Heart left ventricle (tissue), 16 donors: ENCODE data around the gene PYGL. TPM values are rescaled to one million over a fixed set of nuclear protein-coding genes. Genes with fewer than 3 reads are reported as not detected.

Source experiments
- ATAC-seq, 4 donors: fragments of 200-7000 bp; cut with Tn5 transposase; one replicate each; pipeline ENCODE4 v1.9.1; 2020 to 2022; ENCODE audit warnings: moderate library complexity in 4 of 4, mild to moderate bottlenecking in 3 of 4, moderate number of reproducible peaks in 1 of 4
- DNase-seq, 5 donors: peaks; one replicate each; pipeline ENCODE4 v3.0.0-alpha.2; 2020
- H3K27ac ChIP-seq, 12 donors: fragments of 200-600 bp; sonication (generic) in 4 of 12; one replicate each; pipeline versions ENCODE4 v1.5.0 to v1.8.0; 2016 to 2022; ENCODE audit warnings: mild to moderate bottlenecking in 2 of 12
- H3K27me3 ChIP-seq, 9 donors: fragments of 200-600 bp; sonication (generic) in 2 of 9; one replicate each; pipeline versions ENCODE4 v1.5.1 to v1.8.0; 2016 to 2022; ENCODE audit warnings: mild to moderate bottlenecking in 3 of 9
- H3K36me3 ChIP-seq, 9 donors: fragments of 200-600 bp; sonication (generic) in 2 of 9; one replicate each; pipeline versions ENCODE4 v1.5.0 to v1.8.0; 2018 to 2022; ENCODE audit warnings: mild to moderate bottlenecking in 2 of 9
- H3K4me1 ChIP-seq, 12 donors: fragments of 200-600 bp; sonication (generic) in 4 of 12; one replicate each; pipeline versions ENCODE4 v1.5.0 to v1.8.0; 2016 to 2022; ENCODE audit warnings: mild to moderate bottlenecking in 3 of 12
- H3K4me3 ChIP-seq, 12 donors: fragments of 200-600 bp; sonication (generic) in 4 of 12; one replicate each; pipeline versions ENCODE4 v1.5.0 to v1.8.0; 2017 to 2022; ENCODE audit warnings: mild to moderate bottlenecking in 9 of 12, moderate library complexity in 4 of 12
- H3K9me3 ChIP-seq, 12 donors: fragments of 200-600 bp; sonication (generic) in 4 of 12; one replicate each; pipeline versions ENCODE4 v1.5.0 to v1.8.0; 2016 to 2022; ENCODE audit warnings: mild to moderate bottlenecking in 1 of 12
- CTCF ChIP-seq, 12 donors: fragments of 200-600 bp; sonication (generic) in 4 of 12; IDR thresholded peaks; one replicate each; pipeline versions ENCODE4 v1.5.0 to v1.8.0; 2018 to 2022; ENCODE audit warnings: antibody characterized with exemption in 12 of 12, mild to moderate bottlenecking in 5 of 12
- POLR2A ChIP-seq, 2 donors: fragments of 450-650 bp; IDR thresholded peaks; one replicate each; pipeline ENCODE4 v1.6.1; 2017; ENCODE audit warnings: antibody characterized with exemption in 2 of 2, mild to moderate bottlenecking in 2 of 2, moderate library complexity in 2 of 2
- WGBS, 4 donors: extraction: QIAGEN DNeasy Blood & Tissue Kit in 2 of 4; methylation state at CpG; one replicate each; pipeline versions ENCODE4 v1.1.5 to v1.1.7; 2013 to 2018; 5-methylcytosine and 5-hydroxymethylcytosine counted together
- intact Hi-C, 10 donors: fragments of 100-400 bp; cut with DNase I; formaldehyde crosslinking; loops; one replicate each; pipeline versions ENCODE4 v1.11.1 to v1.14.2; 2022
- polyA plus RNA-seq, 2 donors: library from polyadenylated mRNA; stranded (reverse); fragments of 200-250 nt; gene quantifications; one replicate each; pipeline ENCODE4 v1.2.3, GENCODE V29; 2013
- total RNA-seq, 9 donors: library from RNA; depleted of rRNA in 2 of 9; stranded (reverse); fragments of >200 nt in 2 of 9; fragmentation: NEBNext Ultra II Directional in 3 of 9; extraction: Animal tissue kit (Norgen Biotek cat#: 25700) in 3 of 9; gene quantifications; one replicate each; pipeline versions ENCODE4 v1.1.0 to v1.2.4, GENCODE V29; 2016 to 2023
- donor health status: ischemic (EF 13 %, LVEDD 7.1; RV severe dilation, severe dysfunction).
- donor health status: healthy with polysubstance abuse.
- donor health status: DM: no; HTN: yes; CAD: no.
- donor health status: DM: no; HTN: no; CAD: no.
- donor health status: ischemic (EF 25% LVEDD 6.9; RV normal size, moderate dysfunction).
- donor health status: ischemic (EF 25% LVEDD 5.7; RV mildly dilated, moderate dysfunction).
- donor health status: healthy.
- donor health status: DM: yes; HTN: yes; CAD: no.
- donor health status: ischemic (EF 35%, LVEDD 5.7; RV mildly dilated, moderate dysfunction).
- donor health status: nonischemic (EF 11% LVEDD 7.7; RV severe dilation, severe dysfunction).
- donor health status: DM: yes; HTN: yes; CAD: no.
- donor health status: PGD.
- donor health status: ischemic (EF 29% LVEDD 5.4; RV normal size, mild dysfunction).
- donor health status: nonischemic (EF 23%, LVEDD 6.1; RV moderate dilation, normal function).

The PYGL gene
- total and polyA plus RNA-seq, 11 donors: 2.3 to 25.5 (median 6.7) TPM

- peaks cover 0 to 100% (median 73%) of the 10 kb centered on the region in 9 donors for H3K36me3 ChIP-seq
- no peak for ATAC-seq
- no peaks in the 10 kb centered on the region for H3K4me1 ChIP-seq
- no peak overlapping the region for H3K4me3 ChIP-seq
- DNase-seq: no peak
- H3K27me3 ChIP-seq: no peaks in the 10 kb centered on the region
- no peak overlapping the region for H3K27ac ChIP-seq
- intact Hi-C loops: no loop called here
- no peaks in the 10 kb centered on the region for H3K9me3 ChIP-seq
- TF ChIP-seq POLR2A (IDR thresholded peaks at IDR 0.05) (no peak), CTCF (IDR thresholded peaks at IDR 0.05) (no peak)
- WGBS, 4 donors: 79 to 86% (median 83%) methylated on average over 5 of the region's 5 CpGs
Measured at GRCh38 chr14:50910495-50911420, 33.5 kb downstream of the PYGL start.

DNA sequence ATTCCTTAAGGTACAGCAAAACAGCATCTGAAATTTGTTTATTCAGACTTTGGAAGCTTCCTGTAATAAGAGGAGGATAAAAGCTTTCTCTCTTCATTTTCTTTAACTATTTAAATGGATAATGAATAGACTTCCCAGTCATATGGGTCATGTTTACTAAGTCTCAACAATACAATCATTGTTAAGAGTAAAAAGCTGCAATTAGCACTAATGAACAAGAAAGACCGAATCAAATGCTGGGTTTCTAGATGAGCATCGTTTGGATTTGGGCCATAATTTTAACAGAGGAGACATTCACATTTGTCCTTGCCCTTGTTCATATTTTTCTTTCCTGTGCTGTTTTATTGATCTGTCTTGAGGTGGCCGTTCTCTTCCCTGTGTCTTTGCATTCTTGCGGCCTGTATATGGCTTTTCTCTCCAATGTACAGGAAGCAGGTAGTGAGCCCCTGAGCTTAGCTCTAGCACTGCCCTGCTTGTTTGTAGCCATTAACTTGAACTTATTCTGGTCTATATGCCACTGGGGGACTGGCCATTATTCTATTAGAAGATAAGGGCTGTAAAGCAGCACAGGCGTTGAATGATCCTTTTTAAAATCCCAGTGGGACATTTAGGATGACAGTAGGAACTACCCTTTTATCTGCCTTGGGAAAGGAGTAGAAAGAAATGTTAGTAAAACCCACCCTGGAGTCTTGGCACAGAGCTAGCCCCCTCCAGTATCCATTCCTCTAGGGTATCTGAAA is 37.8 kb downstream of the PYGL start:
- intact Hi-C loops: no loop called here
- Histone ChIP-seq H3K4me1 (no peaks in the 10 kb centered on the region), H3K27me3 (no peaks in the 10 kb centered on the region), H3K36me3 (peaks cover 0 to 77% (median 54%) of the 10 kb centered on the region in 9 donors), H3K4me3 (no peak overlapping the region), H3K9me3 (peaks cover 0 to 8% (median 0%) of the 10 kb centered on the region in 12 donors), H3K27ac (no peak overlapping the region)
- DNase-seq (no peak), ATAC-seq (no peak)
- WGBS, 4 donors: 78 to 87% (median 84%) methylated on average over 5 of the region's 5 CpGs
- TF ChIP-seq CTCF (IDR thresholded peaks at IDR 0.05) (no peak), POLR2A (IDR thresholded peaks at IDR 0.05) (no peak)

GRCh38 chr14:50904719-50905118 is 39.6 kb downstream of the PYGL start:
- intact Hi-C loops: no loop called here
- no peak for TF ChIP-seq POLR2A (IDR thresholded peaks at IDR 0.05)

GRCh38 chr14:50901361-50901760 is 42.9 kb downstream of the PYGL start:
- H3K36me3 ChIP-seq: peaks cover 0 to 28% (median 13%) of the 10 kb centered on the region in 9 donors
- no peak for DNase-seq
- no peaks in the 10 kb centered on the region for H3K4me1 ChIP-seq
- no peak overlapping the region for H3K4me3 ChIP-seq
- intact Hi-C loops: no loop called here
- WGBS, 4 donors: 92 to 95% (median 94%) methylated on average over 3 of the region's 3 CpGs
- no peaks in the 10 kb centered on the region for H3K27me3 ChIP-seq
- TF ChIP-seq CTCF (IDR thresholded peaks at IDR 0.05): no peak
- H3K9me3 ChIP-seq: peaks cover 0 to 8% (median 0%) of the 10 kb centered on the region in 12 donors
- ATAC-seq: no peak
- no peak overlapping the region for H3K27ac ChIP-seq

More at GRCh38 chr14:50904719-50905118, 39.6 kb downstream of the PYGL start:
- Histone ChIP-seq H3K9me3 (peaks cover 0 to 8% (median 0%) of the 10 kb centered on the region in 12 donors), H3K4me3 (no peak overlapping the region), H3K4me1 (no peaks in the 10 kb centered on the region), H3K36me3 (peaks cover 0 to 59% (median 44%) of the 10 kb centered on the region in 9 donors), H3K27ac (no peak overlapping the region), H3K27me3 (no peaks in the 10 kb centered on the region)
- DNase-seq (no peak), ATAC-seq (no peak)
